SW480 (cell line): Measurements from ENCODE around the gene SETD9.

Experiments used
- DNase-seq: peaks from one replicate; pipeline ENCODE4 v3.0.0-alpha.2; 2016; ENCODE audit warnings: low spot score

The SETD9 gene, protein sequence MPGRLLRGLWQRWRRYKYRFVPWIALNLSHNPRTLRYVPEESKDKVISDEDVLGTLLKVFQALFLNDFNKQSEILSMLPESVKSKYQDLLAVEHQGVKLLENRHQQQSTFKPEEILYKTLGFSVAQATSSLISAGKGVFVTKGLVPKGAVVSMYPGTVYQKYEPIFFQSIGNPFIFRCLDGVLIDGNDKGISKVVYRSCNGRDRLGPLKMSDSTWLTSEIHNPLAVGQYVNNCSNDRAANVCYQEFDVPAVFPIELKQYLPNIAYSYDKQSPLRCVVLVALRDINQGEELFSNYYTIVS

DNA sequence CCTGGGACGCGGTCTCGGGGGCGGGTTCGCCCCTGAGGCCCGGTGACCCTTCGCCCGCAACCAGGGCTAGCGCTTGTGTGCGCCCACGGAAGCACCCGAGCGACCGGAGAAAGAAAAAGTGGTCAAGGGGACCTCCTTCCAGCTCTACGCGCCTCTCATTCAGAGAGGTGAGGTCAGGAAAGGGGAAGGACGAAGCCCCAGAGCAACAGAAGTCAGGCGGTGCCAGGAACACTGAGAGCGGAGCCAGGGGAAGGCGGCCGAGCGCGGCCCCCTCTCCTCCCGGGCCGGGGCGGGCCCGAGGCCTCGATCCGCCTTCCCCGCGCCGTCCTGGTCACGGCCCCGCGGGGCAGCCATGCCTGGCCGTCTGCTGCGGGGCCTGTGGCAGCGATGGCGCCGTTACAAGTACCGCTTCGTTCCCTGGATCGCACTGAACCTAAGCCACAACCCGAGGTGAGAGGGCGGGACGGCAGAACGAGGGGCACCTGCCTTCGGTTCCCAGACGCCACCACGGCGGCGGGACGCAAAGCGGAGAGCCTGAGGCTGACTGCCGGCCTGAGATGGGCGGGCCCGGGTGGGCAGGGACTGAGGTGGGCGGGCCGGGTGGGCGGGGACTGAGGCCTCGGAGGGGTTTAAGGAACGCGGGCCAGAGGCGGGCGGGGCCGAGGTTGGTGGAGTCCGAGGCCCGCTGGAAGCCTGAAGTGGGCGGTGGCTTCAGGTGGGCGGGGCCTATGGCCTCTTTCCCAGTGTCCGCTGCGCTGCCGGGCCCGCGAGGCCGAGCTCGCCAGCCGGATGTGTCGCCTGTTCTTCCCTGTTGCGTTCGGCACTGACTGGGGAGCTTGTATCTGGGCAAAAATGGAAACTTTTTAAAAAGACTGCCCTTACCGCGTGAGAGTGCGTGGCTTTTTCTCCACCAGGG lies at the start of gene SETD9:
TSS of gene SETD9 (plus strand) at position 303 of the 916 bp plus-strand sequence. CDS start at position 353, 50 bp downstream.
- peak; percentile 96 for DNase-seq

DNA sequence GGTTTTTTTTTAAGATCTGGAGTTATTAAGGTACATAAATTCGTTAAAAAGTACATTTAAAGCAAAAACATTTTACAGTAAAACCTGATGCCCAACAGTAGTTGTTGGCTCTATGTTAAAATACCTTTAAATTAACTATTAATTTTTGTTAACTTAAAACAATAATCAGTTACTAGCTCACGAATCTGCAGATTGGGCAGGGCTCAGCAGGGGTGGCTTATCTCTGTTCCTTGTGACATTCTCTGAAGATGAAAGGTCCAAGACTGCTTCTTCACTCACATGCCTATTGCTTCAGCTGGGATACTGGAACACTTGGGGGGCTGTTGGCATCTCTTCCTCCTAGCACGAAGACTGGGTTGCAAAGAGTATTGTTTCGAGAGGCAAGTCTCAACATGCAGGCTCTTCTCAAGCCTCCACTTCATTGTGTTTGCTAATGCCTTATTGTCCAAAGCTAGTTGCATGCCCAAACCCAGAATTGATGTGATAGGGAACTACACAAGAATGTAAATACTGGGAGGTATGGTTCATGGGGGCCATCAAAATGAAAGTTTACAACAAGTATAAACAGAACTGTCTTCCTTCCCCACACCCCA lies 47.4 kb upstream of the SETD9 start:
- no peak for DNase-seq

DNA sequence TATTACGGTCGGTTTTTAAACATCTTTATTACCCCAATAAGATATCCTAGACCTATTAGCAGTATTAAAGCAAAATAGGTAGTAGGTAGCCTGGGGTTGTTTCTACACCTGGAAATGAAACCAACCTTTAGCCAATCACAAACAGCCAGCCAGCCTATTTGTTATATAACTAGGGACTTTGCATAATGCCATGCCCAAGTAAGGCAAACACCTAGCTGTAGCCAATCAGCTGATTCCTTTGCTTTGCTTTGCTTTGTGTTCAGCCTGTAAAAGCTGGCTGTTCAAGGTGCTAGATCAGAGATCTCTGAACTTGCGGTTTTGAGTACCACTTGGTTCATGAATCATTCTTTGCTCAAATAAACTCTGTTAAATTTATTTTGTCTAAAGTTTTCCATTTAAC lies 46.5 kb upstream of the SETD9 start:
- DNase-seq, result no peak

DNA sequence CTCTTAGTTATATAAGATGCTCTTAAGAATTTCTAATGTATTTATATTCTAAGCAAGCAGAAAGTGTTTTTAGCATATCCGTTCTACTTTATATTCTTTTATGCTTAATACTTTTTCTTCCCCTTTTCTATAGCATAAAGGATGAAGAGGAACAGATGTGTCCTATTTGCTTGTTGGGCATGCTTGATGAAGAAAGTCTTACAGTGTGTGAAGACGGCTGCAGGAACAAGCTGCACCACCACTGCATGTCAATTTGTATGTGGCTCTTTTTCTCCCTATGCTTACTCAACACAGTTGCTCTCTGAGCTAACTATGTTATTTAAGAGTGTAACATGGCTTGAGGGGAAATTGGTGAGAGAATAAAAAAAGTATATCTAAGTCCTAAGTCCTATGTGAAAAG lies 37.6 kb upstream of the SETD9 start:
- no peak for DNase-seq

DNA sequence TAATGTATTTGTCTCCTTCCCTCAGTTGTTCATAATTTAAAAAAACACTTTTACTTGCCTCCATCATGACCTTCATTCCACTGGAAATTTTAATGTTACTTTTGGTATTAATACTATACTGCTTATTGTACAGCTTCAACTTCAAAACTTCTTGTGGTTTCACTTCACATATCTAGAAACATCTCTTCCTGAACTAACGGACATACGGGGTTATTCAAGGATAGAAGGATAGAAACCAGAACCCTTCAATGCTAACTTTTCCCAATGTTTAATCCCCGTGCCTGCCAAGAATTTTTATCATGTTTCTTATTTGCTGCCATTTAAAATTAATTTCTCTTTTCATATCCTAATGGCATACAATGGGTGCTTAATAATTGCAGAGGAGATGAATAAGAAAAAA lies 36.3 kb upstream of the SETD9 start:
- no peak for DNase-seq

DNA sequence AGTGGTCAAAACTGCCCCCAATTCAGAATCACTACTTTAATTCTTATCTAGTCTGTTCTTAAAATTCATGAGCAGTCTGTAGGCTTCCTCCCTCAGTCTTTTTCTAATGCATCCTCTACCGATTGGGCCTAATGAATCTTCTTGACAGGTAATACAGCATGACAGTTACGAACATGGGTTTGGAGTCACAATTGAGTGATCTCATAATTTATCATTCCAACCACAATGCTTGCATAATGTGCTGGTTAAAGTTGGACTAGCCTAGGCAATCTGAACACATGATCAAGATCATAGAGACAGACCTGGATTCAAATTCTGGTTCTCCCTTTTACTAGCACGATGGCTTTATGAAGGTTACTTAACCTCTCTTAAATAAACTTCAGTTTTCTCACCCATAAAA lies 33.1 kb upstream of the SETD9 start:
- DNase-seq, result no peak

DNA sequence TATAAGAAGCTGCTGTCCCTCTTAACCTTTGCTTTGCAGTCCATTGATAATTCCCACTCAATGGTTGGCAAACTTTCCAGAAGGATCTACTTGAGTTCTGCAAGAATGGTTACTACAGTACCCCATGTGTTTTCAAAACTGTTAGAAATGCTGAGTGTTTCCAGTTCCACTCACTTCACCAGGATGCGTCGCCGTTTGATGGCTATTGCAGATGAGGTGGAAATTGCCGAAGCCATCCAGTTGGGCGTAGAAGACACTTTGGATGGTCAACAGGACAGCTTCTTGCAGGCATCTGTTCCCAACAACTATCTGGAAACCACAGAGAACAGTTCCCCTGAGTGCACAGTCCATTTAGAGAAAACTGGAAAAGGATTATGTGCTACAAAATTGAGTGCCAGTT lies 27.8 kb upstream of the SETD9 start:
- DNase-seq, result no peak

DNA sequence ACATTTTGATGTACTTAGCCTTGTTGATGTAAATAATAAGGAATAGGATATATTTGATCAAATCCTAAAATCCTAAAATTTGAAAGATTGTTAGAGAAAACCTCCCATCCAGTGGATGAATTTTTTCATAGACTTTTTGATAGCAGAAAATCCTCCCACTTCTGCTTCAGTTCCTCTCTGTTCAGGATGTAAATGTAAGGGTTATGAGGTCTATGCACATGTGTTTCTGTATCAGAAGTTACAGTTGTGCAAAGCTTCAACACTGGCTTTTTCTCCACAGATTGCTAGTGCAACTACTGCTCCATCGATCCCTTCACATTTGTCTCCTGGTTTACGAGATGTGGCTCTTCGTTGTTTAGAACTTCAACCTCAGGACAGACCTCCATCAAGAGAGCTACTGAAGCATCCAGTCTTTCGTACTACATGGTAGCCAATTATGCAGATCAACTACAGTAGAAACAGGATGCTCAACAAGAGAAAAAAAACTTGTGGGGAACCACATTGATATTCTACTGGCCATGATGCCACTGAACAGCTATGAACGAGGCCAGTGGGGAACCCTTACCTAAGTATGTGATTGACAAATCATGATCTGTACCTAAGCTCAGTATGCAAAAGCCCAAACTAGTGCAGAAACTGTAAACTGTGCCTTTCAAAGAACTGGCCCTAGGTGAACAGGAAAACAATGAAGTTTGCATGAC lies 16.0 kb upstream of the SETD9 start:
- no peak for DNase-seq

DNA sequence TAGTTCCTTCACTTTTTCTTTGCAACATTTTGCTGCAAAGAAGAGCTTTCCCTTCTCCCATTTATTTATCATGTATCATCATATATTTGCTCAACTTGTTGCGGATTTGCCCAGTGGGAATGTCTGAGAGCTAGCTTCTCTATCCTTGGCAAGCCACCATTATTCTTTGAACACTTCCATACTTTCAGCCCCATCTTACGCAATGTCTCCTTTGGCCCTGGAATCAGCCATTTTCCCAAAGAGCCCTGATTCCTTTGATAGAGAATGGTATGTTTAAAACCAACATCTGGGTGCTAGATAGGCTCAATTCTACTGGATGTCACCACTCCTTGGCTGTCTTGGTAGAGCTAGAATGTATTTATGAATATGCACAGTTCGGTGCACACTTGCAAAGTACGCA lies 12.6 kb upstream of the SETD9 start:
- no peak for DNase-seq

DNA sequence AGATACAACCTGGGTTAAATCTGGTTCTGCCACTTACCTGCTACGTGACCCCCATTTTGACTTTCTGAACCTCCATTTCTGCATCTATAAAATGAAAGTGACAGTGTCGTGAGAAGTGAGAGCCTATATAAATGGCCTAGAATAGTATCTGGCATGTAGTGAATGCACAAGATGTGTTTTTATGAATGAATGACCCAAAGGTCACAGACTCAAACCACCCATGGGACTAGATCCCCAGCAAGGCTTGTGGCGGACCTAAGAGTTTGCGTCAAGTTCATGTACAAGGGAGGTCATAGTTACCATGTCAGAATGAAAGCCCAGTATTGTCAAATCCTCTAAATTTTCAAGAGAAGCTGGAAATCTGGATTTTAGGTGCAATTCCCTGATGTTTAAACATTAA lies 11.2 kb upstream of the SETD9 start:
- DNase-seq, result no peak

DNA sequence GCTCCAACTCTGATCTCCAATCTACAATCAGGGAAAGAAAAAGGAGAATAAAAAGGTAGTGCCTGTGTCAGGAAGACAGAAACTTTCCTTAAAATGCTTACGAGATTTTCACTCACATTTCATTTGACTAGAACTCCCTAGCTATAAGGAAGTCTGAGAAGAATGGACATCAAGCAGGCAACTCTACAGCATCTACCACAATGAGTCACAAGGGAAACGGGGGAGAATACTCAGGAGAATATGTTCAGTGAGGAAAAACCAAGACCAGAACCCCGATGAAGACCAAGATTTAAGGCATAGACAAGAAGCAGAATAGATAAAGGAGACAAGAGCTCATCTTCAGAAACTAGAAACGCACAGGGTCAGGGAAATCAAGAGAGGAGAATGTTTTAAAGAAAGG lies 9.0 kb upstream of the SETD9 start:
- DNase-seq, result no peak

DNA sequence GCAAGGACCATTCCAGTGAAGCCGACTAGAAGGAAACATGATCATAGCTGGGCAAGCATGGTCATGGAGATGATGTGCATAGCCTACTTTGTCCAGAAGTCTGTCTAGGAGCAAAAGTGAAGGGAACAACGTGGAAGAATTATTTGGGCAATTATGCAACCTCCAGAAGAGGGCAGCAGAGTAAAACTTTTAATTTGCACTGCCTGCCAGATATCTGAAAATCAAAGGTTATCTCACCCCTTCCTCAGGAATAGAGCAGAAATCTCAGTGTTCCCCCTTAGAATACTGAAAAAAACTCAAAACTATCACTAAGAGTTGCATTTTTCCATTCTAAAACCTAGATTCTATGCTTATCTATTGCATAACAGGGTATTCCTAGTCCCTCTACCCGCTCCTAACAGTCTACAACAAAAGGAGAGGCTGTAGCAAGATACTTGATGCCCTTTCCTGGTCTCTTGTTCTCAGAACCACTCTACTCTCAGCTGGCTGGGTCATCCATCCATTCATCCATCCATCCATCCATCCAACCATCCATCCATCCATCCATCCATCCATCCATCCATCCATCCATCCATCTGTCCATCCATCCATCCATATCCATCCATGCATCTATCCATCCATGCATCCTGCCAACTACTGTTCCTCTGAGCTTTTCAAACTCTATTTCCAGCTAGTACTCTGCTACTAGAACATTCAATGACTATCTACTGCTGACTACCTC lies 8.4 kb upstream of the SETD9 start:
- peak; percentile 53 for DNase-seq

DNA sequence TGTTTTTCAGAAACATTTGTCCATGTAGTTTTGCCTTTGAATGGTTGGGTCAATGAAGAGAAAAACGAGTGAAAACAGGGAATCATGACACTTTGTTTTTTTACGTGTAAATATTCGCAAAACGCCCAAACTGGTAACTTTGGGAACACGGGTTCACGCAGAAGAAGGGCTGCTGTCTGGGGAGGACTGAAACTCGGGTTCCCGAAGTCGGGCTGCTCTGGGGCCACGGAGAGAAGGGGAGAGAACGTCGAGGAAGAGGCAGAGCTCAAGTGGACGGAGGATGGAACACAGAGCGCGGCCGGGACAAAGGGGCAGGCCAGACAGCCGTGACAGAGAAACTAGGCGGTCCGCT lies 478 bp upstream of the SETD9 start:
- no peak for DNase-seq

DNA sequence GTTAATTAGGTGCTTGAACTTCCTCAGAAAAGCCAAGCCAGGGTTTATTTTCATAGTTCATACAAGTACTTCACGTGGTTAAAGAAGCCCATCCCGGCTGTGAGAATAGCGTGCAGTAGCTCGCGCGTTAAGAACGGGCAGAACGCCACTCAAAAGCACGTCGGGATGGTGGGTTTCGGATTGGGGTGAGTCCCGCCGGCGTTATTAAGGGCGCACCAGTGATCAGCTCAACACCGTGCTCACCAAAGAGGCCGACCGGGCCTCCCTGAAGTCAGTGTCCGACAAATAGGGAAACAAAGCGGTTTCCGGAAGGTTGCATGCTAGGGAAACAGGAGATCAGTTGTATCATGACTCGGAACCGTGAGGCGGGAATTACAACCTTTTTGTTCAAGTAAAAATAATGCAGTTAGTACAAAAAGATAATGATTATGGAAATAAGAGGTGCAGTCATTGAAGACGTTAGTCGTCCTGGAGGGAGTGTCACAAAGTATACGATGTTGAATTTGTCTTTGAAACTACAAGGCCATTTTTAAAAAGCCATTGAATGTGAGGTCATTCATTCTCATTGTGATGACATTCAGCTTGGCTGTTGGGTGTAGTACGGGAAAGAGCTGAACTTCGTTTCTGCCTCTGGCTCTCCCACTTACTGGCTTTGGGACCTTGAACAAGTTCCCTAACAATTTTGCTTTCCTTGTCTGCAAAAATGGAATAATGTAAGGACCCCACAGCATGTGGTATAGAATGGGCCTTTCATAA lies 992 bp downstream of the SETD9 start:
- DNase-seq, result peak; percentile 56

DNA sequence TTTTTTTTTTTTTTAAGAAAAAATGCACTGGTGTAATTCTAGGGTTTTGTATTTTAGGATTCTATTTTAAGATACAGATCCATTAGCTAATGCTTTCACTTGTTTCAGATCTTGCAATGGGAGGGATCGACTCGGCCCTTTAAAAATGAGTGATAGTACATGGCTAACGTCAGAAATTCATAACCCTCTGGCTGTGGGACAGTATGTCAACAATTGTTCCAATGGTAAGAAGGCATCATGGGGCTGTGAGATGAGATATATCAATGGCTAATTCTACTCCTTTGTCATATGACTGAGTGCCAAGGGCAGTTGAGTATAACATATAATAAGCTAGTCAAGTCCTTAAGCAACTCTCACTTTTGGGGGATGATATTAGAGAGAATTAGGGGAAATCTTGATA lies 4.4 kb downstream of the SETD9 start:
- DNase-seq, result no peak

DNA sequence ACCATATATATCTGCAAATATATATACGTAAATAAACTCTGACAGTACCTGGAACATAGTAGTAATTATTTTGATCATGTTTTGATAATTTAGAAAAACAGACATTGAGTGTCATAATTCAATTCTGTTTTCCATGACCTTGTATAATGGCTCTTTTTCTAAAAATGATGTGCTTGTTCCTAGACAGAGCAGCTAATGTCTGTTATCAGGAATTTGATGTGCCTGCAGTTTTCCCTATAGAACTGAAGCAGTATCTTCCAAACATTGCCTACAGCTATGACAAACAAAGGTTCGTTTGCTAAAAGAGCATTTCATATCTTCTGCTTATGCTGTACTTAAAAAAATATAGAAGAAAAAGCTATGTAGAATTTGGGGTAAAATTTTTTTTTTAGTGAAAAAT lies 5.3 kb downstream of the SETD9 start:
- DNase-seq, result no peak

DNA sequence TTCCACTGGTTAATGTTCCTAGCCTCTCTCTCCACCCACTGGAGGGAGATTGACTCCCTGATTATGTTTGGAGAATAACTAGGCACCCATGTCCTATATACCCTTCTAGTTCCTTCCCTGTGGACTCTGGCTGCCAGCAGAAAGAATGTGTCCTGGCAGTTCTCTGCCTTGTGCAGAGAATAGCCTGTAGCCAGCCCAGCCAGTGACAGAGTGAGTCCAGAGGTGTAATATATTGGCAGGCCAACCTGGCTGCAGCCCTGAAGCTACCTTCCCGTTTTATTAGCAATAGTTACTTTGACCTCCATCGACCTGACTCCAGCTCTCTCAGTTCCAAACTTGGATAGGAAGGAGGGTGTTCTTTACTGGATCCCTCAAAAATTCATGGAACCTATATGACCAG lies 8.1 kb downstream of the SETD9 start:
- no peak for DNase-seq

DNA sequence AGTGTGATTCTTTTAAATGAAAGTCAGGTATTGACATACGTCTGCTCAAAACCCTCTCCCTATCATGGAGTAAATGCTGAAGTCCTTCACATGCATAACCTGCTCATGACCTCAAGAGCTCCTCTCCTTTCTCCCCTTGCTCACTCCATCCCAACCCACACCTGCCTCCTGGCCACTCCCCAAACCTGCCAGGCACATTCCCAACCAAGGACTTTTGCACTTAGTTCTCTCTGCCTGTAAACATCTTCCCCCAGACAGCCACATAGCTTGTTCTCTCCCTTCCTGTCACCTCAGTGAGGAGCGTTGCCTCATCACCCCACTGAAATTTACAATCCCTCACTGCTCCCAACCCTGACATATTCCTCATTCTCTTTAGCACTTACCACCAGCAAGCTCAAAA lies 8.7 kb downstream of the SETD9 start:
- DNase-seq, result no peak

DNA sequence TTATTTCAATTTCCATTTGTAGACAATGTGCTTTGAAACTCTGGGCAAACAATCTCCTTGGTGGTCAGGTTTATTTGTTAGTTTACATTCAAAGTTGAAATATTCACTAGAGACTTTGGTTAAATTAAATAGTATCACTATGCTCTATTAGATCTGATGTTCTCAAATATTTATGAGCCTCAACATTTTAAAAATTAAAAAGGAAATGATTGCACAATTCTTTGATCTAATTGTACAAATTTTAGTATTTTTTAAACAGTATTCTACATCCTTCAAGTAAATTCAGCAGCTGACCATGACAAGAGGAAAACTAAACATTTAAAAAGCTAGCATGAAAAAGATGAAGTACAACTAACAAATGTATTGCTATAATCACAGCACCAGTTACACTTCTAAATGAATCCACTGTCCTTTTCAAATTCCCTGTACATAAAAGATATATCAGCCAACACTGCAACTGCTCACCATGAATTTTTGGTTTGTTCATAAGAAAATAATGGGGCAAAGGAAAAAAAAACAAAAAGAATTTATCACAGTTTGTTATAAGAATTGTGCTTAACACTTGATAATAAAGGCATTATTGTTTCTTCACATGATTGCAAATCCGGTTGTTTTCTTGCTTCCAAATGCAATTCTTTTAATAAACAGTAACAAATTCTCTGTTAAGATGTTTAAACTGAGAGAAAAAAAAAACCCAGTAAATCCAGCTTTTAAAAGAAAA lies 10.7 kb downstream of the SETD9 start:
- DNase-seq, result no peak

DNA sequence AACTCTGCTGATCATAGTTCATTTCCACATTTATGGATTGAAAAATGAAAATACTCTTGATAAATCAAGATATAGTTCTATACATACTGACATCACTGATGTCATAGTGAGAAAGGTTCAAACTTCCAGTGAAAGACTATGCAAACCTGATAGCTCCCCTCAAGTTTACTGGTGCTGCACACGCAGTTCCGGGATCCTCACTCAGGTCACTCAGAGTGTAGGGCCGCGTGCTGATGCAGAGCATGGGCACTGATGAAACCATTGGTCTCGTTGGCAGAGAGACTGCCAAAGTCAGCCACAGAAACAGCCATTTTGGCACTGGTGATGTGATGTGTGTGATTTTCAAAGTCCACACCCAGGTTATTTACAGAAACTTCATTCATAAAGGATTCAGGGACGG lies 13.5 kb downstream of the SETD9 start:
- no peak for DNase-seq

DNA sequence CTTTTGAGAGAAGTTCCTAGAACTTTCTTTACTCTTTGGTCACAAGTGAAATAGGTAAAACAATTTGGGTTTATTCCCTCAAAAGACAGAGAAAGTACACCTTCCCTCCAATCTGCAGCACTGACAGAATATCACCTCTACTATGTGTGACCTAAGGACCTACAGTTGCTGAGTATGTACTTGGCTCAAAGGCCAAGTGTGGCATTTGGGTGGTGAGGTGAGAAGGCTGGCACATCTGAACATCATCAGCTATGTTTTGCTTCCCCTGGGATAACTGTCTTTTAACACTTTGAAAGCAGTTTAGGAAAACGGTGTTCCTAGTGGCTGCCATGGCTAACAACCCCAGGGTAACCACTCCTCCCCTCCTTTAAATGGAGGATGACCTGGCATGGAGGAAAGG lies 24.9 kb downstream of the SETD9 start:
- no peak for DNase-seq
